Measurements from ENCODE around the gene INPP5E.

The INPP5E gene

DNA sequence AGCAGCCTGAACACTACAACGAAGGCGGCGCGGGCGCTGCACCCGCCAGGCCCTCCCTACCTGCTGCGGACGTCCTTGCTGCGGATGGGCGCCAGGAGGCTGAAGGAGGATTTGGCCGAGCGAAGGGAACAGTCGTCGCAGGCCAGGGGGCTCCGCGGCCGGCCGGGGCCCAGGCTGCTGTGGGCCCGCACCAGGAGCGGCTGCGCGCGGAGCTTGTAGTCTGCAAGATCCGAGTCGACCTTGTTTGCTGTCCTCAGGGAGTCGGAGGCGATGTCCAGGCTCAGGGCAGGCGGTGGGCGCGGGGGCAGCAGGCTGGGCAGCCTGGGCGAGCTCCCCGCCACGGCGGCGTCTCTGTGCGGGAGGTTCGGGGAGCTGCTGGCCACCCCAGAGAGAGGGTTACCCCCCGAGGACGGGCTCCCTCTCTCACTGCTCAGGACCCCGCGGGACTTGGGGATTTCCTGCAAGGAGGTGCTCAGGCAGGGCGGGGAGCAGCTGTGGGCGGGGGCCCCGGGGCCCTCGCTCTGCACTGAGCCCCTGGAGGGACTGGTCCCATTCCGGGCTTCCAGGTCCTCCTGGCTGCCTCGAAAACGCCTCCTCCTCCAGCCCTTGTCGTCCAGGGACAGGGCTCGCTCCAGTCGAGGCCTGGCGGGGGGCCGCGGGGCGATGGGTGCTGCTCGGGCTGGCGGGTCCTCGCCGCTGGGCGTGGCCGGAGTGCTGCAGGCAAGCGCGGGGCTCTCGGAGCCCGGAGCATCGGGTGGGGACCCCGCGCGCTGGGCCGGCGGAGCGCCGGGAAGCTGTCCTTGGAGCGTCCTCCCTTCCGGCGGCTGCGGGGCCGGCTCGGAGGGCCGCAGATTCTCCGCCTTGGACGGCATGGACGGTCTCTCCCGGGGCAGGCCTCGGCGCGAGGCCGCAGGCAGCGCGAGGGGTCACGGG lies 831 bp downstream of the INPP5E start (continued):
- TF ChIP-seq ZBTB20 (tag by site-specific recombination; IDR thresholded peaks at IDR 0.05), result peak; percentile 80
- no peak for TF ChIP-seq PRDM4 (tag by site-specific recombination; IDR thresholded peaks at IDR 0.05)
- no peak for TF ChIP-seq ZNF292 (tag by site-specific recombination; IDR thresholded peaks at IDR 0.05; ENCODE audit: borderline replicate concordance, low read depth)
- no peak for TF ChIP-seq ZNF747 (tag by site-specific recombination; IDR thresholded peaks at IDR 0.05)
- no peak for TF ChIP-seq SALL2 (tag by site-specific recombination; IDR thresholded peaks at IDR 0.05; ENCODE audit: borderline replicate concordance)
- no peak for TF ChIP-seq ZNF221 (tag by site-specific recombination; IDR thresholded peaks at IDR 0.05; ENCODE audit: borderline replicate concordance)
- peak; percentile 79 for TF ChIP-seq GLIS2 (tag by site-specific recombination; IDR thresholded peaks at IDR 0.05)
- no peak for TF ChIP-seq HOXD13 (CRISPR knock-in tag; IDR thresholded peaks at IDR 0.05; ENCODE audit: borderline replicate concordance)
- no peak for TF ChIP-seq ZNF18 (tag by site-specific recombination; IDR thresholded peaks at IDR 0.05)
- peak; percentile 46; the same call in 1 of the 2 replicates for TF ChIP-seq ZFP69B (tag by site-specific recombination; IDR thresholded peaks at IDR 0.05)
- TF ChIP-seq ZNF112 (tag by site-specific recombination; IDR thresholded peaks at IDR 0.05), result no peak
- TF ChIP-seq ZSCAN23 (tag by site-specific recombination; IDR thresholded peaks at IDR 0.05), result no peak
- no peak for TF ChIP-seq YY2 (tag by site-specific recombination; IDR thresholded peaks at IDR 0.05)
- TF ChIP-seq ZNF23 (tag by site-specific recombination; IDR thresholded peaks at IDR 0.05; ENCODE audit: borderline replicate concordance), result no peak
- TF ChIP-seq ZNF621 (tag by site-specific recombination; IDR thresholded peaks at IDR 0.05), result no peak
- TF ChIP-seq ZNF670 (tag by site-specific recombination; IDR thresholded peaks at IDR 0.05; ENCODE audit: low read depth), result no peak
- no peak for TF ChIP-seq ZNF16 (tag by site-specific recombination; IDR thresholded peaks at IDR 0.05; ENCODE audit: low read depth)
- no peak for TF ChIP-seq ZNF585B (tag by site-specific recombination; IDR thresholded peaks at IDR 0.05)
- no peak for TF ChIP-seq GFI1B (tag by site-specific recombination; IDR thresholded peaks at IDR 0.05)
- TF ChIP-seq ZNF248 (tag by site-specific recombination; IDR thresholded peaks at IDR 0.05), result no peak
- TF ChIP-seq, protein P1, sequence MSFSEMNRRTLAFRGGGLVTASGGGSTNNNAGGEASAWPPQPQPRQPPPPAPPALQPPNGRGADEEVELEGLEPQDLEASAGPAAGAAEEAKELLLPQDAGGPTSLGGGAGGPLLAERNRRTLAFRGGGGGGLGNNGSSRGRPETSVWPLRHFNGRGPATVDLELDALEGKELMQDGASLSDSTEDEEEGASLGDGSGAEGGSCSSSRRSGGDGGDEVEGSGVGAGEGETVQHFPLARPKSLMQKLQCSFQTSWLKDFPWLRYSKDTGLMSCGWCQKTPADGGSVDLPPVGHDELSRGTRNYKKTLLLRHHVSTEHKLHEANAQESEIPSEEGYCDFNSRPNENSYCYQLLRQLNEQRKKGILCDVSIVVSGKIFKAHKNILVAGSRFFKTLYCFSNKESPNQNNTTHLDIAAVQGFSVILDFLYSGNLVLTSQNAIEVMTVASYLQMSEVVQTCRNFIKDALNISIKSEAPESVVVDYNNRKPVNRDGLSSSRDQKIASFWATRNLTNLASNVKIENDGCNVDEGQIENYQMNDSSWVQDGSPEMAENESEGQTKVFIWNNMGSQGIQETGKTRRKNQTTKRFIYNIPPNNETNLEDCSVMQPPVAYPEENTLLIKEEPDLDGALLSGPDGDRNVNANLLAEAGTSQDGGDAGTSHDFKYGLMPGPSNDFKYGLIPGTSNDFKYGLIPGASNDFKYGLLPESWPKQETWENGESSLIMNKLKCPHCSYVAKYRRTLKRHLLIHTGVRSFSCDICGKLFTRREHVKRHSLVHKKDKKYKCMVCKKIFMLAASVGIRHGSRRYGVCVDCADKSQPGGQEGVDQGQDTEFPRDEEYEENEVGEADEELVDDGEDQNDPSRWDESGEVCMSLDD (tag by site-specific recombination; IDR thresholded peaks at IDR 0.05), result peak; percentile 23; the same call in 1 of the 2 replicates
- TF ChIP-seq ZNF560 (tag by site-specific recombination; IDR thresholded peaks at IDR 0.05; ENCODE audit: borderline replicate concordance), result no peak
- TF ChIP-seq PRDM1 (tag by site-specific recombination; IDR thresholded peaks at IDR 0.05), result no peak
- TF ChIP-seq ZNF214 (tag by site-specific recombination; IDR thresholded peaks at IDR 0.05; ENCODE audit: borderline replicate concordance), result no peak
- TF ChIP-seq GLI4 (tag by site-specific recombination; IDR thresholded peaks at IDR 0.05), result no peak
- no peak for TF ChIP-seq ZNF514 (tag by site-specific recombination; IDR thresholded peaks at IDR 0.05)
- TF ChIP-seq ZNF280D (tag by site-specific recombination; IDR thresholded peaks at IDR 0.05), result no peak
- no peak for TF ChIP-seq ZNF24 (tag by site-specific recombination; IDR thresholded peaks at IDR 0.05)
- TF ChIP-seq ZNF76 (tag by site-specific recombination; IDR thresholded peaks at IDR 0.05; ENCODE audit: borderline replicate concordance, low read depth), result no peak

Data from HEK293 (cell line).